Ectodermal cell (in vitro differentiated cells): ENCODE measurements around the gene RNF112.

Experiments used
- H3K27ac ChIP-seq: 2 replicates; pipeline ENCODE4 v1.7.0; 2013; ENCODE audit warnings: mild to moderate bottlenecking, low read depth, low read length; ENCODE audit not compliant: insufficient read depth, poor library complexity, severe bottlenecking
- H3K27me3 ChIP-seq: 2 replicates; pipeline ENCODE4 v1.7.0; 2013; ENCODE audit warnings: mild to moderate bottlenecking, low read length; ENCODE audit not compliant: insufficient read depth, control insufficient read depth, poor library complexity, severe bottlenecking
- H3K36me3 ChIP-seq: one replicate; pipeline ENCODE4 v1.7.0; 2013; ENCODE audit warnings: low read length; ENCODE audit not compliant: control insufficient read depth, insufficient read depth
- H3K4me1 ChIP-seq: one replicate; pipeline ENCODE4 v1.7.0; 2013; ENCODE audit warnings: low read length; ENCODE audit not compliant: control insufficient read depth, insufficient read depth
- H3K4me3 ChIP-seq: 2 replicates; pipeline ENCODE4 v1.7.0; 2013; ENCODE audit warnings: low read depth, low read length, control low read depth; ENCODE audit not compliant: insufficient read depth
- H3K9me3 ChIP-seq: 2 replicates; pipeline ENCODE4 v1.7.0; 2013; ENCODE audit warnings: mild to moderate bottlenecking, low read length, moderate library complexity; ENCODE audit not compliant: control insufficient read depth
- WGBS, 2 experiments: methylation state at CpG; one replicate each; pipeline ENCODE4 v1.1.7; 2013; ENCODE audit warnings: missing lambda C conversion rate in 2 of 2; 5-methylcytosine and 5-hydroxymethylcytosine counted together

Gene RNF112

DNA sequence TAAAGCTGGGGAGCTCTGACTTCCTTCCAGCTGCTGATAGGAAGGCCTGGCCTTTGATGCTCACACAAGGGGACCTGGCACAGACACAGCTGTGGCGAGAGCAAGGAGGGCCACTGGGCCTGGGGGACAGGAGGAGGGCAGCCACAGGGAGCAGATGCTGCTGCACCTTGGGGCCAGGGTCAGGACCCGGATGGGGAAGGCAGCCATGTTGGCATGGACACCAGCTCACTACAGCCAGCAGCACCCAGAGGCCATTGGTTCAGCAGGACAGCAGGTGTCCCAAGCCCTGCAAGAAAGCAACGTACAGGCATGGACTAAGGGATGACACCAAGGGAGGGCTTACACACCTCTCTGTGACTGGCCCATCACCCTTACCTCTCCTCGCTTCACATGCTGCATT is 8.0 kb upstream of the RNF112 start:
- no peaks in the 10 kb centered on the region for H3K27me3 ChIP-seq
- H3K9me3 ChIP-seq = no peaks in the 10 kb centered on the region
- 93 to 94% methylated on average over 4 of the region's 4 CpGs for WGBS, 2 experiments

DNA sequence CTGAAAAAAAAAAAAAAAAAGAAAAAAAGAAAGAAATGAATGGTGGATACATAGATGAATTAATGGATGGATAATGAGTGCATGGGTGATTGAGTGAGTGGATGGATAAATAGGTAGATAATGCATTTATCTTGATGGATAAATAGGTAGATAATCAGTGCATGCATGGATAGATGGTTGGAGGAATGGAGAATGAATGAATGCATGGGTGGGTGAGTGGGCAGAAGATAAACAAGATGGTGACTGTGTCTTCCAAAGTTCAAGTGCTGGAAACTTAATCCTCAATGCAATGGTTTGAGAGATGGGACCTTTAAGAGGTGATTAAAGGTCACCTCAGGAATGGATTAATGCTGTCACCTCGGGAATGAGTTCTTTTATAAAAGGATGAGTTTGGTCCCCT is 6.8 kb upstream of the RNF112 start:
- Histone ChIP-seq H3K4me3 (no peak overlapping the region), H3K27ac (no peak overlapping the region), H3K36me3 (no peaks in the 10 kb centered on the region), H3K27me3 (no peaks in the 10 kb centered on the region), H3K4me1 (no peaks in the 10 kb centered on the region), H3K9me3 (no peaks in the 10 kb centered on the region)
- WGBS, 2 experiments = 69 to 85% methylated on average over 1 of the region's 1 CpG

More for the DNA sequence above, 8.0 kb upstream of the RNF112 start:
- Histone ChIP-seq H3K27ac (no peak overlapping the region), H3K4me3 (no peak overlapping the region), H3K36me3 (no peaks in the 10 kb centered on the region), H3K4me1 (no peaks in the 10 kb centered on the region)

DNA sequence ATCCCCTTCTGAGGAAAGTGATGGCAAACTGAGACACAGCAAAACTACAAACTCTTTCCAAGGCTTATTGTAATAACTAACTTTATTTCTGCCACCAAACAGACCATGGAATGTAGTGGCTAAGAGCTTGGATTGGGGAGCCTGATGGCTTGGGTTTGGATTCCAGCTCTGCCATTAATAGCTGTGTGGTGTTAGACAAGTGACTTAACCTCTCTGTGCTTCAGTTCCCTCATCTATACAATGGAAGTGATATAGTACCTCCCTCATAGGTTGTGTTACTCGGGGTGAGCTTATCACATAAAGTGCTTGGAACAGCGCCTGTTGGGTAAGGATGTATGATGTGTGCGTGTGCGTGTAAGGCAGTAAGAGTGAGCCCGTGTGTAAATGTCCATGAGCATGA is 5.9 kb upstream of the RNF112 start:
- Histone ChIP-seq H3K9me3 (no peaks in the 10 kb centered on the region), H3K27me3 (no peaks in the 10 kb centered on the region), H3K4me1 (no peaks in the 10 kb centered on the region), H3K27ac (no peak overlapping the region), H3K4me3 (no peak overlapping the region), H3K36me3 (no peaks in the 10 kb centered on the region)
- 94 to 97% methylated on average over 5 of the region's 5 CpGs for WGBS, 2 experiments

DNA sequence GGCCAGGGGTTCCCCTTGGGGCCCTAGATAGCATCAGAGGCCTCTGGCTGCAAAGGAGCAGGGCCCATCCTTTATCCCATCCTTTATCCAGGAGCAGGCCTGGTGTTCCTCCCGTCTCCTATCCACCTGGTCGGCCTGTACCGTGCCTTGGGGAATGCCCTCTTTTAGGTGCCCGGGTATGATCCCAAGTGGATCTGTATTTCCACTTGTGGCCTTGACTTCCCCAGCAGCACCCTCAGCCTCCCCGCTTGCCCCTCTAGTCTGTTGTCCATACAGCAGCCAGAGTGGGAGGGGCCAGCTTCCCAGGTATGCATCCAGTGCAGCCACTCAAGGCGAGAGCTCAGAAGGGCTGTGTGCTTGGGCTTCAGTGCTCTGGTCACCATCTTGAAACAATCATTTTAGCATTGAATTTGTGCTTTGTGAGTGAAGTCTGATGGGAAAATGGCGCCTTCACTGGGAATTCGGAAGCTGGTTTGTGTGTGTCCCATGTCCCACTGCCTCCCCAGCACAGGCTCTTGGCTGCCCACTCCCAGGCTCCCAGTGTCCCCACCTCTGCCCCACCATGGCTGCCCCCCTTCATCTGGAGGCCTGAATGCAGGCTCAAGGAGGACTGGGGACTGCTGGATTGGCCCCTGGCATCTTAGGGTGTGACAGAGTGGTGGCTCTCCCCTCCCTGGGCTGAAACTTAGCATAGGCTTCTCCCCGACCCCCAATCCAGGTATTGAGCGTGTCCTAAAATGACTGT is 3.3 kb upstream of the RNF112 start:
- 91 to 95% methylated on average over 10 of the region's 10 CpGs for WGBS, 2 experiments
- H3K27ac ChIP-seq = no peak overlapping the region

DNA sequence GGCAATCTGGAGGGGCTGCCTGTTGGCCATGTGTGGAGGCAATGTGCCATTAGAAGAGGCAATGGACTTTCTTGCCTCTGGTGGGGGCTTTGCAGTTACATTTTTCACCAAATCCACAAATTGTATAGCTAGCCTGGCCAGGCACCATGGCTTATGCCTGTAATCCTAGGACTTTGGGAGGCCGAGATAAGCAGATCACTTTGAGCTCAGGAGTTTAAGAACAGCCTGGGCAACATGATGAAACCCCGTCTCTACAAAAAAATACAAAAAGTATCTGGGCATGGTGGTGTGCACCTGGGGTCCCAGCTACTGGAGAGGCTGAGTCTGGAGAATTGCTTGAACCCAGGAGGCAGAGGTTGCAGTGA is 2.7 kb upstream of the RNF112 start:
- H3K4me3 ChIP-seq = no peak overlapping the region
- H3K27me3 ChIP-seq = no peaks in the 10 kb centered on the region
- H3K36me3 ChIP-seq = no peaks in the 10 kb centered on the region
- no peaks in the 10 kb centered on the region for H3K9me3 ChIP-seq
- no peak overlapping the region for H3K27ac ChIP-seq
- peaks cover 12% of the 10 kb centered on the region for H3K4me1 ChIP-seq
- WGBS, 2 experiments = 89 to 91% methylated on average over 2 of the region's 2 CpGs

More for the DNA sequence above, 3.3 kb upstream of the RNF112 start:
- peaks cover 11% of the 10 kb centered on the region for H3K4me1 ChIP-seq
- H3K4me3 ChIP-seq = no peak overlapping the region
- H3K9me3 ChIP-seq = no peaks in the 10 kb centered on the region
- no peaks in the 10 kb centered on the region for H3K36me3 ChIP-seq
- no peaks in the 10 kb centered on the region for H3K27me3 ChIP-seq

DNA sequence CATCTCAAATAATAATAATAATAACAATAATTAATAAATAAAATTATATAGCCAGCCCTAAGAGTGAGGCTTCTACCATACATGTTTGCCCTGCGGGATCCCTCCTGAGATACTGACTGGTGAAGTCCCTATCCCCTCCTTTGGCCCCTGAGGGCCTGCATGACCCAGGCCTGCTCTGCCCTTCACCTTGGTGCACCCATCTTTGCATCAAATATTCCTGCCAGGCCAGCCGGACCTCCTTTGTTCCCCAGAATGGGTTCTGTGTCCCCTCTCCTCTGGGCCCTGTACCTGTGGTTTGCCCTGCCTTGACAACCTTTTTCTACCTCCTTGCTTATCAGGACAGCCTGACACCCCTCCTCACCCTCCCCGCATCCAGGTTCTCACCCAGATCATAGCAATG is 2.0 kb upstream of the RNF112 start:
- Histone ChIP-seq H3K4me3 (no peak overlapping the region), H3K27ac (no peak overlapping the region), H3K9me3 (no peaks in the 10 kb centered on the region), H3K4me1 (peaks cover 12% of the 10 kb centered on the region), H3K36me3 (no peaks in the 10 kb centered on the region), H3K27me3 (no peaks in the 10 kb centered on the region)
- 94 to 95% methylated on average over 3 of the region's 3 CpGs for WGBS, 2 experiments

DNA sequence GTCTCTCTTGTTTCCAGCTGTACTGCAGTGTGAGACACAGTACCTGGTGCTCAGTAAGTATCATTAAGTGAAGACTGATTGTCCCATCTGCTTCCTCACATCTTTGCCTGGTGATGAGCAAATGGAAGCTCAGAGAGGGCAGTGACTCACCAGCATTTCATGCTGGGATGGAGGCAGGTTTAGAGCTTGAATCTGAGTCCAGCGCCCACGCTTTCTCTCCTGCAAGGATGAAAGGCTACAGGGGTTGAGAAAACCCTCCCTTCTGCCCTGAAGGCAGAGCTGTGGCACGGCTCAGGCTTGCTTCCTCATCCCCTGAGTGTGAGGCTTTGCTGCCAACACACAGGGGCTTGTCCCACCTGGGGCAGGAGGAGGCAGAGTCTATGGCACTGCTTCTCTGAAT is 1.5 kb upstream of the RNF112 start:
- Histone ChIP-seq H3K27ac (no peak overlapping the region), H3K4me3 (no peak overlapping the region), H3K36me3 (no peaks in the 10 kb centered on the region), H3K4me1 (peaks cover 12% of the 10 kb centered on the region), H3K9me3 (no peaks in the 10 kb centered on the region), H3K27me3 (no peaks in the 10 kb centered on the region)
- WGBS, 2 experiments = 75 to 80% methylated on average over 3 of the region's 3 CpGs

DNA sequence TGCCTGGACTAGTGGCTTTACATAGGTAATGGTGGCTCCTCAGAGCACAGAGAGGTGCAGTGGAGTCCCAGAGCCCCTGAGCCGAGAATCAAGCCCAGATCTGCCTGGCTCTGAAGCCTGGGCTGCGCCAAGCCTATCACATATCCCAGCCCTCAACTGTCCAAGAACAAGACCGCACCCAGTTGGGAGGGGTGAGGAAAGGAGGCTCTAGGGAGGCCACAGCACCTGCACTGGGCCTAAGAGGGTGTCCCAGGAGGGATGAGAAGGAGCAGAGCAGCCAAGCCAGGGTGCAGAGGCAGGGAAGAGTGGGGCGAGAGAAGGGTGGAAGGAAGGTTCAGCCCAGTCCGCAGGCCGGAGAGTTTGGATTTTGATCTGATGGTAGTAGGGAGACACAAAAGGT is 941 bp upstream of the RNF112 start:
- H3K27me3 ChIP-seq = no peaks in the 10 kb centered on the region
- H3K4me3 ChIP-seq = no peak overlapping the region
- 97 to 98% methylated on average over 6 of the region's 6 CpGs for whole genome bisulfite sequencing, 2 experiments
- no peaks in the 10 kb centered on the region for H3K36me3 ChIP-seq
- H3K27ac ChIP-seq = no peak overlapping the region
- no peaks in the 10 kb centered on the region for H3K9me3 ChIP-seq
- H3K4me1 ChIP-seq = peaks cover 12% of the 10 kb centered on the region

DNA sequence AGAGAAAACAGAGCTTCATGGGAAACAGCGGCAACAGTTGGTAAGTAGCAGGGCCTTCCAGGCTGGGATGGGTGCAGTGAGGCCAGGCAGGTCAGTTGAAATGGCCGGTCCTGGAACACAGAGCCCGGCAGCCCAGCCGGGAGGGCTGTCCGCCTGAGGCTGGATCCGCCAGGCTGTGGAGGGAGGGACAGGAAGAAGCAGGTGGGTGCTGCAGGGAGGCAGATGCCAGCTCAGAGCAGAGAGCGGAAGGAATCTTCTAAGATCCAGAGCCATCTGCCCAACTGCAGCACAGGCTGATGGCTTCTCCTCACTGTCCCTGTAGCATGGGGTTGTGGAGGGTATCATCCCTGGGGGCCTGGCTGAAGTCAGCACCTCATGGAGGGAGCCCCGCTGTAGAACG is 599 bp downstream of the RNF112 start:
- Histone ChIP-seq H3K27ac (no peak overlapping the region), H3K36me3 (no peaks in the 10 kb centered on the region), H3K27me3 (no peaks in the 10 kb centered on the region), H3K4me1 (peaks cover 12% of the 10 kb centered on the region), H3K9me3 (no peaks in the 10 kb centered on the region), H3K4me3 (no peak overlapping the region)
- 87 to 89% methylated on average over 9 of the region's 9 CpGs for WGBS, 2 experiments

DNA sequence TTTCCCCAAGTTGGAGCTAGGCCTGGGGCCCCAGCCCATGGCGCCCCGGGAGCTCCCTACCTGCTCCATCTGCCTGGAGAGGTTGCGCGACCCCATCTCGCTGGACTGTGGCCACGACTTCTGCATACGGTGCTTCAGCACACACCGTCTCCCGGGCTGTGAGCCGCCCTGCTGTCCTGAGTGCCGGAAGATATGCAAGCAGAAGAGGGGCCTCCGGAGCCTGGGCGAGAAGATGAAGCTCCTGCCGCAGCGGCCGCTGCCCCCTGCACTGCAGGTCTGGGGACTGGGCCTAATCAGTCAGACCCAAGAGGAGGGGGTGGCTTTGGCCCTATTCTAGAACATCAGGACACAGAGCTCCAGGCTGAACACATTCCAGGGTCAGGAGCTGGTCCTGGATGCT is 1.5 kb downstream of the RNF112 start:
- Histone ChIP-seq H3K9me3 (no peaks in the 10 kb centered on the region), H3K27me3 (no peaks in the 10 kb centered on the region), H3K27ac (no peak overlapping the region), H3K4me1 (peaks cover 12% of the 10 kb centered on the region), H3K36me3 (no peaks in the 10 kb centered on the region), H3K4me3 (no peak overlapping the region)
- WGBS, 2 experiments = 93 to 95% methylated on average over 16 of the region's 16 CpGs

DNA sequence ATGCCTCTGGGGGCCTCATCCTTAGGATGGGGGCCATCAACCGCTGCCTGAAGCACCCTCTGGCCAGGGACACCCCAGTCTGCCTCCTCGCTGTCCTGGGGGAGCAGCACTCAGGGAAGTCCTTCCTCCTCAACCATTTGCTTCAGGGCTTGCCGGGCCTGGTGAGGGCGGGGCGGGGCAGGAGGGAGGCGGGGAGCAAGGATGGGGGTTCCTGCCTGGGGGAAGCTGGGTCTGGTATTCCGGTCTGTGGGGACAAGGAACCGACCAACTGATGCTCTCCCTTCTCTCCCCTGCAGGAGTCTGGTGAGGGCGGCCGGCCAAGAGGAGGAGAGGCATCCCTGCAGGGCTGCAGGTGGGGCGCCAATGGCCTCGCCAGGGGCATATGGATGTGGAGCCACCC is 2.0 kb downstream of the RNF112 start:
- no peak overlapping the region for H3K4me3 ChIP-seq
- WGBS, 2 experiments = 93 to 96% methylated on average over 12 of the region's 12 CpGs
- H3K36me3 ChIP-seq = no peaks in the 10 kb centered on the region
- peaks cover 12% of the 10 kb centered on the region for H3K4me1 ChIP-seq
- no peaks in the 10 kb centered on the region for H3K9me3 ChIP-seq
- H3K27me3 ChIP-seq = no peaks in the 10 kb centered on the region
- H3K27ac ChIP-seq = no peak overlapping the region
